Lower lobe of right lung (tissue), 2 donors: ENCODE measurements around the gene GTF2F2. TPM values are rescaled to one million over a fixed set of nuclear protein-coding genes. Genes with fewer than 3 reads are reported as not detected.
A peak's percentile ranks its signal among the peaks of the same experiment; 100 is the strongest.

Experiments
- ATAC-seq, 2 donors: fragments of 200-7000 bp; cut with Tn5 transposase; one replicate each; pipeline ENCODE4 v1.9.1; 2020 to 2022; ENCODE audit warnings: mild to moderate bottlenecking in 2 of 2, moderate library complexity in 2 of 2
- DNase-seq: peaks from one replicate; pipeline ENCODE4 v3.0.0-alpha.2; 2020
- H3K27ac ChIP-seq: fragments of 200-600 bp; one replicate; pipeline ENCODE4 v1.8.0; 2022
- H3K27me3 ChIP-seq: fragments of 200-600 bp; one replicate; pipeline ENCODE4 v1.8.0; 2022; ENCODE audit warnings: low read depth
- H3K36me3 ChIP-seq: fragments of 200-600 bp; one replicate; pipeline ENCODE4 v1.8.0; 2022; ENCODE audit warnings: mild to moderate bottlenecking
- H3K4me1 ChIP-seq: fragments of 200-600 bp; one replicate; pipeline ENCODE4 v1.8.0; 2022
- H3K4me3 ChIP-seq: fragments of 200-600 bp; one replicate; pipeline ENCODE4 v1.8.0; 2022; ENCODE audit warnings: mild to moderate bottlenecking
- H3K9me3 ChIP-seq: fragments of 200-600 bp; one replicate; pipeline ENCODE4 v1.8.0; 2022
- intact Hi-C: fragments of 100-400 bp; cut with DNase I; formaldehyde crosslinking; loops from one replicate; pipeline ENCODE4 v1.11.0; 2022
- total RNA-seq: library from RNA; stranded (reverse); fragmentation: NEBNext Ultra II Directional; extraction: Animal tissue kit (Norgen Biotek cat#: 25700); gene quantifications from one replicate; pipeline ENCODE4 v1.2.1, GENCODE V29; 2021
- TF ChIP-seq, protein P1 (sequence below): fragments of 200-600 bp; IDR thresholded peaks from one replicate; pipeline ENCODE4 v1.8.0; 2022; ENCODE audit warnings: antibody characterized with exemption, mild to moderate bottlenecking
- donor health status: DM: no; HTN: yes; CAD: no; lungs with severe emphysema.

The GTF2F2 gene
- total RNA-seq, 1 donor from 2014 or later: 15.2 TPM

GRCh38 chr13:45249662-45250061 is 129.4 kb downstream of the GTF2F2 start:
- Histone ChIP-seq H3K9me3 (no peaks in the 10 kb centered on the region), H3K4me3 (no peak overlapping the region), H3K27me3 (no peaks in the 10 kb centered on the region), H3K36me3 (peaks cover 4% of the 10 kb centered on the region), H3K4me1 (no peaks in the 10 kb centered on the region), H3K27ac (no peak overlapping the region)
- intact Hi-C loops: no loop called here
- DNase-seq (no peak), ATAC-seq (no peak)
- TF ChIP-seq, protein P1, sequence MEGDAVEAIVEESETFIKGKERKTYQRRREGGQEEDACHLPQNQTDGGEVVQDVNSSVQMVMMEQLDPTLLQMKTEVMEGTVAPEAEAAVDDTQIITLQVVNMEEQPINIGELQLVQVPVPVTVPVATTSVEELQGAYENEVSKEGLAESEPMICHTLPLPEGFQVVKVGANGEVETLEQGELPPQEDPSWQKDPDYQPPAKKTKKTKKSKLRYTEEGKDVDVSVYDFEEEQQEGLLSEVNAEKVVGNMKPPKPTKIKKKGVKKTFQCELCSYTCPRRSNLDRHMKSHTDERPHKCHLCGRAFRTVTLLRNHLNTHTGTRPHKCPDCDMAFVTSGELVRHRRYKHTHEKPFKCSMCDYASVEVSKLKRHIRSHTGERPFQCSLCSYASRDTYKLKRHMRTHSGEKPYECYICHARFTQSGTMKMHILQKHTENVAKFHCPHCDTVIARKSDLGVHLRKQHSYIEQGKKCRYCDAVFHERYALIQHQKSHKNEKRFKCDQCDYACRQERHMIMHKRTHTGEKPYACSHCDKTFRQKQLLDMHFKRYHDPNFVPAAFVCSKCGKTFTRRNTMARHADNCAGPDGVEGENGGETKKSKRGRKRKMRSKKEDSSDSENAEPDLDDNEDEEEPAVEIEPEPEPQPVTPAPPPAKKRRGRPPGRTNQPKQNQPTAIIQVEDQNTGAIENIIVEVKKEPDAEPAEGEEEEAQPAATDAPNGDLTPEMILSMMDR: no peak

DNA sequence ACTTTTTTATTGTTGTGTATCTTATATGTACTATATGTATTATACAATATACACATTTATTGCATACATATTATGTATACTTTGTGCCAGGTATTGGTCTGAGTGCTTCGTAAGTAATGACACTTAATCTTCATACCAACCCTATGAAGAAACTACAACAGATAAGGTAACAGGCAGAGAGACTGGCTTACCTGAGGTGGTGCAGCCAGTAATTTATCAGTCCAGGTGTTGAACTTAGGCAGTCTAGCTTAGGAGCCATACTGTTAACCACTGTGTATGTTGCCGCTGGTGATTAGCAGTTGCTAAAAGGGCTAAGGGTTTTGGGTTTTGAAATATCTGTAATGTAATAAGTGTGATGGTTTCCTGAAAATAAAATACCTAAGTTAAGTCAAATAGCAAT is 134.1 kb downstream of the GTF2F2 start:
- Histone ChIP-seq H3K27me3 (no peaks in the 10 kb centered on the region), H3K4me3 (no peak overlapping the region), H3K9me3 (no peaks in the 10 kb centered on the region), H3K4me1 (peaks cover 10% of the 10 kb centered on the region), H3K27ac (no peak overlapping the region), H3K36me3 (peaks cover 4% of the 10 kb centered on the region)
- TF ChIP-seq, protein P1: no peak
- intact Hi-C loops: no loop called here
- no peak for ATAC-seq
- no peak for DNase-seq

DNA sequence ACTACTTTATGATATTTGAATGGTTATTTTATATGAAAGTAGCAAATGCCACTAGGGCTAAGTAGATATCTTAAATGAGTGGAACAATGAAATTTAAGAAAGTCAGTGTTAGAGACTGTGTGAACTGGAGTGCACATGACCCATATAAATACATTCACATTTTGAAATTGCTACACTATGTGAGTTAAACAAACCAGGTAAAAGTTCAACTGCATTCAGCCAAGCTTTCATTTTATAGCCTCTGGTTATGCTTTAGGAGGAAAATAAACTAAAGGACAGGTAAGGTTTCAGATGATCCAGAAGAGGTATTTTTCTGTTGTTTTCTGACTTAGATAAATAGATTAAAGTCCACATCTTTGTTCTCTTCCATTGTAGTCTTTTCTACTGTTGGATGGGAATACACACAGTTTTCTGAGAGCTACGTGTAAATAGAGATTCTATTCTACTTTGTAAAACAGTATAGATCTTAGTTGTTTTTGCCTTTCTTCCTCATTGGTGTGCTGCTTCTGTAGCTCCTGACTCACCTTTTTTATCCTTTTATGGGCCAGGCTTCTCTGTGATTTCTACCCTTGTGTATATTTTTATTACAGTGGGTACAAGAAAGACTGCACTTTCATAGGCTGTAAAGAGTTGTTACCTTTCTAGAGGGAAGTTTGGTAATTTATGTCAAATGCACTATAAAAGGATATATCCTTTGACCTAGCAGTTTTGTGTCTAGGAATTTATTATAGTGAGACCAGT is 135.1 kb downstream of the GTF2F2 start:
- intact Hi-C loops: no loop called here
- Histone ChIP-seq H3K9me3 (no peaks in the 10 kb centered on the region), H3K27ac (no peak overlapping the region), H3K27me3 (no peaks in the 10 kb centered on the region), H3K4me1 (peaks cover 10% of the 10 kb centered on the region), H3K36me3 (peaks cover 4% of the 10 kb centered on the region), H3K4me3 (no peak overlapping the region)
- DNase-seq (no peak), ATAC-seq (no peak)
- TF ChIP-seq, protein P1: no peak

GRCh38 chr13:45256254-45256653 is 135.9 kb downstream of the GTF2F2 start:
- ATAC-seq (no peak), DNase-seq (no peak)
- TF ChIP-seq, protein P1: no peak
- H3K27me3 ChIP-seq: no peaks in the 10 kb centered on the region
- no peaks in the 10 kb centered on the region for H3K9me3 ChIP-seq
- H3K4me3 ChIP-seq: no peak overlapping the region
- peaks cover 10% of the 10 kb centered on the region for H3K4me1 ChIP-seq
- H3K36me3 ChIP-seq: peaks cover 4% of the 10 kb centered on the region
- intact Hi-C loops: no loop called here
- no peak overlapping the region for H3K27ac ChIP-seq

DNA sequence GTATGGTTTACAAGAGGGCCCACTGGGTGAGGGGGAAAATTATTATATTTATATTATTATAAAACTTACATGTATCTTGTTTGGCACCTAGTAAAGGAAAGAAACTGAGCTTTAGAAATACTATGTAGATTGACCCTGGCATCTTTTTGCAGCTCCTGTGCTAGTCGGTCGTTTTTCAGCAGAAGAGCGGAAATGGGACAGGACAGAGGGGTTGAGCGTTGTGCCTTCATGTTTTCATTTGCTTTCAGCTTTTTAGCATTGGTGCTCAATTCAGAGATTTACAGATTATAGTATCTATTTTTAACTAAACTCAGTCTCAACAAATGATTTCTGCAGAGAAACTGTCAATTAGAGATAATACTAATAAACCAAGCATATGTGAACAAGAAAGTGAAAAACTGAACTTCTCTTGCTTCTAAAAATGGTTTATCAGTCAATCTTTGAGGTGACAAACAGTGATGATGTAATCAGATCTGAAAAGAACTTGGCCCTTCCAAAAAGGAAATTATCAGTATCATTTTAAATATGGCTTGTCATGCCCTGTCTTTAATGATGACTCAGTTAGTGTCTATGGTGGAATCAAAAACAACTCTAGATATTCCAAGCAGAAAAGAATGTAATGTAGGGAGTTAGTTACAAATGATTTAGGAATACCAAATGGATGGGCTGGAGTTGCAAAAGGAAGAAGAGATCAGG is 137.5 kb downstream of the GTF2F2 start:
- ATAC-seq (peak in 1 of 2 donors; percentile 32), DNase-seq (no peak)
- no peaks in the 10 kb centered on the region for H3K9me3 ChIP-seq
- peaks cover 4% of the 10 kb centered on the region for H3K36me3 ChIP-seq
- H3K4me3 ChIP-seq: no peak overlapping the region
- peaks cover 10% of the 10 kb centered on the region for H3K4me1 ChIP-seq
- intact Hi-C loops: no loop called here
- no peaks in the 10 kb centered on the region for H3K27me3 ChIP-seq
- H3K27ac ChIP-seq: no peak overlapping the region
- TF ChIP-seq, protein P1: no peak
